ENCODE measurements around the gene GSTO1. TPM values are rescaled to one million over a fixed set of nuclear protein-coding genes. Genes with fewer than 3 reads are reported as not detected.

Gene GSTO1
- total and polyA plus RNA-seq, 2 donors (not counting 1 experiment from before 2014, with no cell fraction given): 30.1 to 37.7 TPM

GRCh38 chr10:104232613-104233102 is 22.0 kb upstream of the GSTO1 start:
- POLR2A ChIA-PET: no interaction called here
- peaks cover 2 to 8% (median 8%) of the 10 kb centered on the region in 3 donors for H3K9me3 ChIP-seq (ENCODE audit: control extremely low read depth in 1 of 3, control insufficient read depth in 2 of 3, insufficient read depth in 1 of 3, low read length in 2 of 3)
- Mint-ChIP-seq H3K4me1 (peaks cover 10% of the 10 kb centered on the region), H3K9me3 (ENCODE audit: insufficient read depth) (peaks cover 4% of the 10 kb centered on the region), H3K4me3 (peak overlapping the region; percentile 89), H3K27ac (peak overlapping the region; percentile 84), H3K27me3 (peaks cover 30% of the 10 kb centered on the region)
- peak overlapping the region; percentile 52 to 86 (median 67) for H3K4me3 ChIP-seq (ENCODE audit: control extremely low read depth in 1 of 5, extremely low read depth in 1 of 5, insufficient read depth in 1 of 5, low read depth in 2 of 5, low read length in 4 of 5)
- peaks cover 0 to 19% (median 13%) of the 10 kb centered on the region in 4 experiments for H3K27me3 ChIP-seq (replicated peaks in 1 of 4; ENCODE audit: control extremely low read depth in 1 of 4, control insufficient read depth in 3 of 4, insufficient read depth in 4 of 4, low read length in 3 of 4)
- H3K79me2 ChIP-seq (ENCODE audit: control insufficient read depth, insufficient read depth, low read length): no peaks in the 10 kb centered on the region
- 4% methylated on average over 14 of the region's 20 CpGs for WGBS (ENCODE audit: insufficient coverage)
- intact Hi-C loops (cut with micrococcal nuclease): loop anchor here (1.0 to 2.0 kb wide), 5 partner anchors 22 to 314 kb away; partner anchors contain the start of genes GSTO1, GSTO2, ITPRIP and SFR1
- peak overlapping the region; percentile 94 for H2AFZ ChIP-seq (ENCODE audit: insufficient read depth, low read depth, low read length, poor library complexity, severe bottlenecking)
- H4K20me1 ChIP-seq (ENCODE audit: control insufficient read depth, insufficient read depth, low read length, poor library complexity, severe bottlenecking): no peaks in the 10 kb centered on the region
- H3K36me3 ChIP-seq (replicated peaks in 1 of 2; ENCODE audit: control extremely low read depth in 1 of 2, control insufficient read depth in 1 of 2, extremely low read depth in 1 of 2, insufficient read depth in 2 of 2, low read length in 1 of 2): no peaks in the 10 kb centered on the region
- no peak for TF ChIP-seq CTCF (IDR thresholded peaks at IDR 0.05)
- no peak for TF ChIP-seq EZH2 (IDR thresholded peaks at IDR 0.05; ENCODE audit: borderline replicate concordance, insufficient read depth, low read depth, low read length, poor library complexity, severe bottlenecking)
- DNase-seq (no peak), ATAC-seq (ENCODE audit: low read depth) (peak; percentile 10)
- peak overlapping the region; percentile 75 for H3K9ac ChIP-seq (ENCODE audit: low read length)
- H3K27ac ChIP-seq (ENCODE audit: low read length in 2 of 2): no peak overlapping the region
- H3K4me1 ChIP-seq (ENCODE audit: control insufficient read depth in 2 of 2, insufficient read depth in 2 of 2, low read length in 2 of 2): peaks cover 6 to 13% of the 10 kb centered on the region in 2 donors
- CTCF ChIA-PET: no interaction called here
- peak overlapping the region; percentile 95 for H3K4me2 ChIP-seq (replicated peaks; ENCODE audit: low read depth, low read length, poor library complexity, severe bottlenecking)

DNA sequence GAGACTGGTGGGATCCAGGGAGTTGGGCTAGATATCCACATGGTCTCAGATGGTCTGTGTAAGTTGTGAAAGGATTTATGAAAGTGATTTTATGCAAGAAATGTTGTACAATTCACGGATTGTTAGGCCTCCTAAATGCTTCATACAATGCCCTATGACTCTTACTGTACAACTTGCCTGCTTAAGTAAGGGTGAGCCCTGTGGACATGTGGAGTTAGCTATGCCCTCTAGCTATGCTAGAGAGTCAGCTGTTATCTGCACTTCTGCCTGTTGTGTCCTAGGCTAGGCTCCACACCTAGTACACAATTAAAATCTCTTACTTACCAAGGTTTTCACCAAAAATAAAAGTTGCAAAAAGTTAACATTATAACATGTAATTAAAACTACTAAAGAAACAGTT is 20.9 kb upstream of the GSTO1 start:
- DNase-seq: no peak
- ChIA-PET POLR2A (no interaction called here), CTCF (no interaction called here)
- H3K27me3 ChIP-seq (replicated peaks in 1 of 4; ENCODE audit: control extremely low read depth in 1 of 4, control insufficient read depth in 3 of 4, insufficient read depth in 4 of 4, low read length in 3 of 4): peaks cover 0 to 19% (median 13%) of the 10 kb centered on the region in 4 experiments
- peaks cover 4% of the 10 kb centered on the region for H3K9me3 Mint-ChIP-seq (ENCODE audit: insufficient read depth)
- H3K4me1 ChIP-seq (ENCODE audit: control insufficient read depth in 2 of 2, insufficient read depth in 2 of 2, low read length in 2 of 2): peaks cover 6 to 13% of the 10 kb centered on the region in 2 donors
- no peak overlapping the region for H3K9ac ChIP-seq (ENCODE audit: low read length)
- no peaks in the 10 kb centered on the region for H3K79me2 ChIP-seq (ENCODE audit: control insufficient read depth, insufficient read depth, low read length)
- TF ChIP-seq CTCF (IDR thresholded peaks at IDR 0.05): no peak
- H3K9me3 ChIP-seq (ENCODE audit: control extremely low read depth in 1 of 3, control insufficient read depth in 2 of 3, insufficient read depth in 1 of 3, low read length in 2 of 3): peaks cover 2 to 8% (median 8%) of the 10 kb centered on the region in 3 donors
- H4K20me1 ChIP-seq (ENCODE audit: control insufficient read depth, insufficient read depth, low read length, poor library complexity, severe bottlenecking): no peaks in the 10 kb centered on the region
- H3K4me3 ChIP-seq (ENCODE audit: control extremely low read depth in 1 of 5, extremely low read depth in 1 of 5, insufficient read depth in 1 of 5, low read depth in 2 of 5, low read length in 4 of 5): no peak overlapping the region
- no peak overlapping the region for H3K27ac ChIP-seq (ENCODE audit: low read length in 2 of 2)
- H3K4me2 ChIP-seq (replicated peaks; ENCODE audit: low read depth, low read length, poor library complexity, severe bottlenecking): no peak overlapping the region
- no peaks in the 10 kb centered on the region for H3K36me3 ChIP-seq (replicated peaks in 1 of 2; ENCODE audit: control extremely low read depth in 1 of 2, control insufficient read depth in 1 of 2, extremely low read depth in 1 of 2, insufficient read depth in 2 of 2, low read length in 1 of 2)
- ATAC-seq (ENCODE audit: low read depth): no peak
- peak overlapping the region; percentile 54 for H3K4me3 Mint-ChIP-seq
- H3K27ac Mint-ChIP-seq: no peak overlapping the region
- intact Hi-C loops (cut with micrococcal nuclease): loop anchor here (2.0 kb wide), 1 partner anchor 105 kb away; the partner anchor contains the start of gene ITPRIP
- peaks cover 35% of the 10 kb centered on the region for H3K27me3 Mint-ChIP-seq
- peaks cover 10% of the 10 kb centered on the region for H3K4me1 Mint-ChIP-seq
- no peak overlapping the region for H2AFZ ChIP-seq (ENCODE audit: insufficient read depth, low read depth, low read length, poor library complexity, severe bottlenecking)
- no CpG with 5 or more reads among the region's 1 CpG for WGBS (ENCODE audit: insufficient coverage)
